Vagina (tissue), 2 donors: ENCODE measurements around the gene PLCB2. TPM values are rescaled to one million over a fixed set of nuclear protein-coding genes. Genes with fewer than 3 reads are reported as not detected.

Experiments used
- DNase-seq, 2 donors: peaks; one replicate each; pipeline ENCODE4 v3.0.0-alpha.2; 2017; ENCODE audit errors: extremely low spot score in 2 of 2
- H3K27ac ChIP-seq: fragments of 200-600 bp; sonication (generic); one replicate; pipeline ENCODE4 v1.5.1; 2019
- H3K27me3 ChIP-seq: fragments of 200-600 bp; sonication (generic); one replicate; pipeline ENCODE4 v1.5.1; 2019
- H3K36me3 ChIP-seq, 2 donors: fragments of 200-600 bp; sonication (generic); one replicate each; pipeline ENCODE4 v1.5.1; 2017 to 2019
- H3K4me1 ChIP-seq: fragments of 200-600 bp; sonication (generic); one replicate; pipeline ENCODE4 v1.5.1; 2019
- H3K4me3 ChIP-seq, 2 donors: fragments of 200-600 bp; sonication (generic); 1 replicate in 1 of 2; 2 replicates in 1 of 2; pipeline ENCODE4 v1.5.1; 2016 to 2019
- H3K9me3 ChIP-seq: fragments of 200-600 bp; sonication (generic); one replicate; pipeline ENCODE4 v1.5.1; 2019
- CTCF ChIP-seq, 3 experiments: fragments of 450-650 bp in 2 of 3; fragments of 200-600 bp in 1 of 3; sonication (generic) in 1 of 3; IDR thresholded peaks; one replicate each; pipeline ENCODE4 v1.5.1; 2017 to 2019; ENCODE audit warnings: antibody characterized with exemption in 3 of 3, mild to moderate bottlenecking in 2 of 3, moderate library complexity in 2 of 3
- POLR2A ChIP-seq, 2 donors: fragments of 450-650 bp; IDR thresholded peaks; one replicate each; pipeline ENCODE4 v1.6.1; 2017; ENCODE audit warnings: antibody characterized with exemption in 2 of 2, mild to moderate bottlenecking in 2 of 2, moderate library complexity in 2 of 2
- POLR2AphosphoS5 ChIP-seq, 2 donors: sonication (generic); formaldehyde crosslinking; IDR thresholded peaks; one replicate each; pipeline ENCODE4 v1.9.0; 2017; ENCODE audit warnings: antibody characterized with exemption in 2 of 2, mild to moderate bottlenecking in 2 of 2, low read depth in 1 of 2; ENCODE audit not compliant: insufficient read depth in 1 of 2
- intact Hi-C: fragments of 100-400 bp; cut with DNase I; formaldehyde crosslinking; loops from one replicate; pipeline ENCODE4 v1.15.1; 2023
- total RNA-seq: library from RNA; depleted of rRNA; stranded (reverse); fragments of >200 nt; gene quantifications from one replicate; pipeline ENCODE4 v1.2.3, GENCODE V29; 2016

Gene PLCB2
- total RNA-seq, 1 donor from 2014 or later, result 14.0 TPM

- Histone ChIP-seq H3K27ac (no peak overlapping the region), H3K9me3 (no peaks in the 10 kb centered on the region), H3K27me3 (no peaks in the 10 kb centered on the region), H3K4me3 (no peak overlapping the region), H3K4me1 (peaks cover 8% of the 10 kb centered on the region), H3K36me3 (no peaks in the 10 kb centered on the region)
- TF ChIP-seq POLR2AphosphoS5 (IDR thresholded peaks at IDR 0.05; ENCODE audit: insufficient read depth in 1 of 2, low read depth in 1 of 2) (no peak), CTCF (IDR thresholded peaks at IDR 0.05) (no peak)
- intact Hi-C loops, result no loop called here
- no peak for DNase-seq
Observed at GRCh38 chr15:40295877-40296560, 11.7 kb downstream of the PLCB2 start.

DNA sequence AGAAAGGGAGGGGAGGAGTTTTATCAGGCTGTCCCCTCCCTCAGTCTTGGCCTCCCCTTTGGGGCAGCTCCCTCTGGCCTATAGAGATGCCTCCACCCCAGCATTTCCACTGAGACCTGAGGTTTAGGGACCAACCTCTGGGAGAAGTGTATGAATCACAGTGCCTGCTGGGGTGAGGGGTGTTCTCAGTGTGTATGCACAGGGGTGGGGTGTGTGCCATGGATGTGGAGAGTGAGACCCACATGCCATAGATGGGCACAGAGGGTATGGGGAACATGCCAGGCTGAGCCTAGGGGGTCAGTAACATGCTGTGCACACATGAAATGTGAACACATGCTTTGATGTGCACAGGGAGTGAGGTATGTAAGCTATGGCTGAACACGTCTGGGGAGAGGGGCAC is 12.4 kb downstream of the PLCB2 start:
- Histone ChIP-seq H3K27me3 (no peaks in the 10 kb centered on the region), H3K4me1 (peaks cover 14% of the 10 kb centered on the region), H3K9me3 (no peaks in the 10 kb centered on the region), H3K27ac (no peak overlapping the region), H3K4me3 (no peak overlapping the region), H3K36me3 (no peaks in the 10 kb centered on the region)
- DNase-seq, result no peak
- intact Hi-C loops, result no loop called here
- TF ChIP-seq CTCF (IDR thresholded peaks at IDR 0.05), result no peak
- no peak for TF ChIP-seq POLR2AphosphoS5 (IDR thresholded peaks at IDR 0.05; ENCODE audit: insufficient read depth in 1 of 2, low read depth in 1 of 2)
- TF ChIP-seq POLR2A (IDR thresholded peaks at IDR 0.05), result no peak

- TF ChIP-seq CTCF (IDR thresholded peaks at IDR 0.05), result no peak
- no peak for TF ChIP-seq POLR2AphosphoS5 (IDR thresholded peaks at IDR 0.05; ENCODE audit: insufficient read depth in 1 of 2, low read depth in 1 of 2)
- no peak for TF ChIP-seq POLR2A (IDR thresholded peaks at IDR 0.05)
- no peak overlapping the region for H3K27ac ChIP-seq
- intact Hi-C loops, result no loop called here
- DNase-seq, result no peak
- no peaks in the 10 kb centered on the region for H3K36me3 ChIP-seq
- no peak overlapping the region for H3K4me3 ChIP-seq
- H3K9me3 ChIP-seq, result no peaks in the 10 kb centered on the region
- peaks cover 14% of the 10 kb centered on the region for H3K4me1 ChIP-seq
- H3K27me3 ChIP-seq, result no peaks in the 10 kb centered on the region
Observed at GRCh38 chr15:40293905-40294895, 13.5 kb downstream of the PLCB2 start.

DNA sequence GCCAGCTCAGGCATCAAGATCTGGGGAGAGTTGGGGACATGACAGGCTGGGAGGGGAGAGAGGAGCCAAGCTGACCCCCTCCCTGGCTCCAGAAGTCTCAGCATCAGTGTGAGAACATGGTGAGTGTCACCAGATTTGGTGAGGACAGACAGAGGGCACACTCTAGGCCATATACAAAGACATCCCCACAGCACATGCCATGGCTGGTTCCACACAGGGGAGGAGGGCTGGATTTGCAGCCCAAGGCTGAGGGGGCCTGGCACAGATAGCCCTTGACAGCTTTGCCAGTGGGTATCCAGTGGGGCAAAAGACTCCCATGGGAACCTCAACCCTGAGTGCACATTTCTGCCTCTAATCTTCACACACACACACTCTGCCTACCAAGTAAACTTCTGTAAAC is 14.7 kb downstream of the PLCB2 start:
- Histone ChIP-seq H3K9me3 (no peaks in the 10 kb centered on the region), H3K27me3 (no peaks in the 10 kb centered on the region), H3K36me3 (no peaks in the 10 kb centered on the region), H3K4me3 (no peak overlapping the region), H3K4me1 (peaks cover 14% of the 10 kb centered on the region), H3K27ac (no peak overlapping the region)
- TF ChIP-seq CTCF (IDR thresholded peaks at IDR 0.05) (no peak), POLR2A (IDR thresholded peaks at IDR 0.05) (no peak), POLR2AphosphoS5 (IDR thresholded peaks at IDR 0.05; ENCODE audit: insufficient read depth in 1 of 2, low read depth in 1 of 2) (no peak)
- no peak for DNase-seq
- intact Hi-C loops, result no loop called here
